Natural killer cell treated with Interleukin-12 subunit alpha and Interleukin-12 subunit beta and Interleukin-15 and Interleukin-18, amount 100 ng/mL, for 72 hours (primary cell): ENCODE measurements around the gene LRRTM4. TPM values are rescaled to one million over a fixed set of nuclear protein-coding genes. Genes with fewer than 3 reads are reported as not detected.

Experiments
- ATAC-seq, 2 donors: fragments of 150-1000 bp; cut with Tn5 transposase in 1 of 2; sonication (Bioruptor Pico), chemical (Tn5 transposase) in 1 of 2; 2 replicates each; pipeline ENCODE4 v1.10.0; 2021
- DNase-seq: peaks from one replicate; pipeline ENCODE4 v3.0.0; 2022; ENCODE audit warnings: low spot score
- H3K27ac Mint-ChIP-seq, 2 donors: 1 replicate in 1 of 2; 2 replicates in 1 of 2; pipeline ENCODE4 v1.8.0; 2022; ENCODE audit warnings: mixed read lengths in 2 of 2, mild to moderate bottlenecking in 1 of 2, moderate library complexity in 1 of 2
- H3K27me3 Mint-ChIP-seq, 2 donors: 1 replicate in 1 of 2; 2 replicates in 1 of 2; pipeline ENCODE4 v1.8.0; 2022; ENCODE audit warnings: mixed read lengths in 2 of 2
- H3K36me3 Mint-ChIP-seq: one replicate; pipeline ENCODE4 v1.8.0; 2022; ENCODE audit warnings: mixed read lengths
- H3K4me1 Mint-ChIP-seq, 2 donors: 1 replicate in 1 of 2; 2 replicates in 1 of 2; pipeline ENCODE4 v1.8.0; 2022; ENCODE audit warnings: low read depth in 2 of 2, mixed read lengths in 2 of 2, mild to moderate bottlenecking in 1 of 2
- H3K4me3 Mint-ChIP-seq: one replicate; pipeline ENCODE4 v1.8.0; 2022; ENCODE audit warnings: mixed read lengths
- H3K9me3 Mint-ChIP-seq: 2 replicates; pipeline ENCODE4 v1.8.0; 2022; ENCODE audit warnings: mixed read lengths
- total RNA-seq, 2 donors: library from RNA; stranded (reverse); gene quantifications; one replicate each; pipeline ENCODE4 v1.2.3, GENCODE V29; 2022

The LRRTM4 gene
- total RNA-seq, 2 donors from 2014 or later = not detected

DNA sequence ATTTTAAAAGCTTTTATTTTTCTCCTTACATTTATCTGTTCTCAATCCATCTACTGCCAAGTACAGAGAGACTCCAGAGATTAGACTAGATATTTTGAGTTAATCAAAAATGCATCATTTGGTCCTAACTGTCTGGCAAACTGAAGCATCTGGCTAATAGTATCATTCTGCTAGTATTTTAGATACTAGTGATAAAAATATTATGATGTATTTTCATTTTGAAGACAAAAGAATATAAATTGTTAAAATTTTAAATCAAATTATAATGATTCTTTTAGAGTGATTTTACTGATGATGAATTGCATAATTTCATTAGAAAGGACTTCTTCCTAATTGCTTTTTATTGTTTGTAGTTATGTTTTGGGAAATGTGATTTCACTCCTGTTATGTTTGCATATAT lies 584.0 kb downstream of the LRRTM4 start:
- Mint-ChIP-seq H3K36me3 (no peaks in the 10 kb centered on the region), H3K4me1 (no peaks in the 10 kb centered on the region), H3K4me3 (no peak overlapping the region), H3K9me3 (peaks cover 4% of the 10 kb centered on the region), H3K27ac (no peak overlapping the region), H3K27me3 (no peaks in the 10 kb centered on the region)
- no peak for DNase-seq
- ATAC-seq = no peak

DNA sequence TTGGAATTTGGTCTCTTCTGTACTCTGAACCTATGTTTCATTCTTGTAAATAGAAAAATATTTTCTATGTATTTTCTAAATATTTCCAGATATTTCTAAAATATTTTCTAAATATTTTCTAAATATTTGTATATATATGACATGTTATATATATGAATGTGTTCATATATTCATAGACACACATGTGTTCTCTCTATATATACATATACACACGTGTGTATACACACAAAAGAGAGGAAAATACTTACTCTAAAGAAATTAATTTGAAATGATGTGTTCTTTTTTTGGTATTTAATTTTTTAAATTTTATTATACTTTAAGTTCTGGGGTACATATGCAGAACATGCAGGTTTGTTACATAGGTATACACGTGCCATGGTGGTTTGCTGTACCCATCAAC lies 589.6 kb downstream of the LRRTM4 start:
- H3K4me1 Mint-ChIP-seq = no peaks in the 10 kb centered on the region
- H3K27me3 Mint-ChIP-seq = no peaks in the 10 kb centered on the region
- no peaks in the 10 kb centered on the region for H3K36me3 Mint-ChIP-seq
- no peak overlapping the region for H3K4me3 Mint-ChIP-seq
- no peaks in the 10 kb centered on the region for H3K9me3 Mint-ChIP-seq
- ATAC-seq (no peak), DNase-seq (no peak)
- no peak overlapping the region for H3K27ac Mint-ChIP-seq

DNA sequence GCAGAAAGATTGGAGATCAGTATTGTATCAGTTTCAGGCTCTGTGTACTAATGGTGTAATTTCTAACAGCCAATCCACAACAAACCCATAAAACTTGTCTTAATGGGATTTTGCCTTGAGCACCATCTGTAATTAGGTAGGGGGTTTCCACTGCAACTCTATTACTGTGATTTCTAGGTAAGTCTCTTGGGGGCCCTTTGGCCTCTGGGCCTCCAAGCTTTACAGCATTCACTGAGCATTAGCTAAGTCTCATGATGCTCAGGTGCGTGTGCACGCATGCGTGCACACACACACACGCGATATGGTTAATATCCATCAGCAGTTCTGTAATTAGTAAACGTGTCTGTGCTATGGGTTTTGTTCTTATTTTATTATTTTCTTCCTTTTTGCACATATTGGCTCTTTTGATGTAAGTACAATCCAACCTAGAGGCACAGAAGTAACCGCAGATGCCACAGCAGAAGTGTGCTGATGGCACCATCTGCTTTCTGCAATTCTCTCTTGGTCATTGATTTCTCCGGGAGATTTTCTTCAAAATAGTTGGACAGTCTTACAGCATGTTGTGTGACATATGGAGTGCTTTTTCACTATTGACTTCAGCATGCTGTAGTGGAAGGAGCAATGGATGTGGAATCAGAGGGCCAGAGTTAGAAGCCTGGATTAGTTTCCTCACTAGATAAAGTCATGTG lies 592.0 kb downstream of the LRRTM4 start:
- ATAC-seq (no peak), DNase-seq (no peak)
- Mint-ChIP-seq H3K4me3 (no peak overlapping the region), H3K4me1 (no peaks in the 10 kb centered on the region), H3K9me3 (peaks cover 5% of the 10 kb centered on the region), H3K36me3 (no peaks in the 10 kb centered on the region), H3K27me3 (no peaks in the 10 kb centered on the region), H3K27ac (no peak overlapping the region)

DNA sequence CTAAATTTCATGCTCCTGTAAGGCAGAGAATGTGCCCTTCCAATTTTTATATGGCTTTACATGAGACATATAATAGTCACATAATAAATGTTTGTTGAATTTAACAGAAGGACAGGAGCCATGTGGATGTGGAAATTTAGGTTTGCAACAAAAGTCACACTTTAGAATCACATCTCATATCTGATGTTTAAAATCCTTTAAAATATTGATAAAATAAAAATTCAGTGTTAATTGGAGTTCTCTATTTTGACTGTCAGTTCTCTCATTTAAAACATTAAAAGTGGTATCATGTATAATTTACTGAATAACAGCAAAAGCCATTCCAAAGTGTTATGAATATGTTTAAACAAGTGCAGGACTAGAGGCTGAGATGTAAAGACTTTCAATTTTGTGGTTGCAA lies 594.1 kb downstream of the LRRTM4 start:
- no peak overlapping the region for H3K4me3 Mint-ChIP-seq
- no peaks in the 10 kb centered on the region for H3K36me3 Mint-ChIP-seq
- H3K27me3 Mint-ChIP-seq = no peaks in the 10 kb centered on the region
- H3K27ac Mint-ChIP-seq = no peak overlapping the region
- no peaks in the 10 kb centered on the region for H3K4me1 Mint-ChIP-seq
- ATAC-seq (no peak), DNase-seq (no peak)
- peaks cover 9% of the 10 kb centered on the region for H3K9me3 Mint-ChIP-seq

DNA sequence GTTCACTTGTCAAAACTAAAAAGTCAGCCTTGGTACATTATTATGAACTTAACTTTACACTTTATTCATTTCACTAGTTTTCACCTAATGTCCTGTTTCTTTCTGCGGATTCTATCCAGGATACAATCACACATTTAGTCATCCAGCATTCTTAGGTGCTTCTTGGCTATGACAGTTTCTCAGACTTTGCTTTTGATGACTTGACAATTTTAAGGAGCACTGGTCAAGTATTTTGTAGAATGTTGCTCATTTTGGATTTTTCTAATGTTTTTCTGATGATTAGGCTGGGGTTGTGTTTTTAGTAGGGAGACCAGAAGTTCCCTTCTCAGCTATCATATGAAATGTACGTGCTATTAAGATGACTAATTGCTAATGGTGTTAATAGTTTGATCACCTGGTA lies 601.2 kb downstream of the LRRTM4 start:
- Mint-ChIP-seq H3K4me3 (no peak overlapping the region), H3K9me3 (peaks cover 9% of the 10 kb centered on the region), H3K27me3 (no peaks in the 10 kb centered on the region), H3K4me1 (no peaks in the 10 kb centered on the region), H3K36me3 (peaks cover 6% of the 10 kb centered on the region), H3K27ac (no peak overlapping the region)
- no peak for DNase-seq
- ATAC-seq = no peak

DNA sequence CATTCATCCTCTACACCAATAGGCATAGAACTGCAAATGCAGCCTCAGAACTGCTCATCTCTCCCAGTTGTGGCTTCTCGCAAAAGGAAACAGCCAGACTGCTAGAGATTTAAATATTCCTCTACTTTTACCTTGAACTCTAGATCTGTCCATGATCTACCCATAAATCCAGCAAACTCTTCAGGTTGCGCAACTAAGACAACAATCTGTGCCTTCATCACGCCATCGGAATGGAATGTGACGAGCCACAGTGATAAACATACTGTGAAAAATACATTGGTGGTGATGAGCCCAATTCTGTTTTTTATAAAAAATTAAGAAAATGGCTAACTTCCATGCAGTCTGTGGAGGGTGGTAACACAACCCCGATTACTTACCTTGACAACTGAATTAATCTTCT lies 626.7 kb downstream of the LRRTM4 start:
- Mint-ChIP-seq H3K4me1 (no peaks in the 10 kb centered on the region), H3K4me3 (no peak overlapping the region), H3K9me3 (peaks cover 7% of the 10 kb centered on the region), H3K27ac (no peak overlapping the region), H3K27me3 (no peaks in the 10 kb centered on the region), H3K36me3 (peaks cover 5% of the 10 kb centered on the region)
- DNase-seq (no peak), ATAC-seq (no peak)

DNA sequence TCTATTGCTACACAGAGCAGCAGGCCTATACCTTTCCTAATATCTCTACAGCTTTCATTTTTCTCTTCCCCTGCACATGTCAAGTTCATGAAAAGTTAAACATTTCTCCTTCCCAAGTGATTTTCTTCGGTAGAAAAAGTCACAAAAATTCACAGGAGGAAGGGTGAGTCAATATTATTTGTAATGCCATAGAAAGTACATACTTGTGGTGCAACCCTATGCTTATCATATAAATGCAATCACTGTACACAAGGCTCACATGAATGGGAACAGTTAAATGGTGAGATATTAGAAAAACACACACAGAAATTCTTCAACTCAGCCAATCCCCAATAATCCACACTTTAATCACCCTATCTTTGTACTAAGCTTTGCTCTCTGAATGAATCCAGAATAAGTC lies 651.6 kb downstream of the LRRTM4 start:
- Mint-ChIP-seq H3K9me3 (peaks cover 9% of the 10 kb centered on the region), H3K36me3 (no peaks in the 10 kb centered on the region), H3K27ac (no peak overlapping the region), H3K27me3 (no peaks in the 10 kb centered on the region), H3K4me3 (no peak overlapping the region), H3K4me1 (no peaks in the 10 kb centered on the region)
- ATAC-seq (no peak), DNase-seq (no peak)

DNA sequence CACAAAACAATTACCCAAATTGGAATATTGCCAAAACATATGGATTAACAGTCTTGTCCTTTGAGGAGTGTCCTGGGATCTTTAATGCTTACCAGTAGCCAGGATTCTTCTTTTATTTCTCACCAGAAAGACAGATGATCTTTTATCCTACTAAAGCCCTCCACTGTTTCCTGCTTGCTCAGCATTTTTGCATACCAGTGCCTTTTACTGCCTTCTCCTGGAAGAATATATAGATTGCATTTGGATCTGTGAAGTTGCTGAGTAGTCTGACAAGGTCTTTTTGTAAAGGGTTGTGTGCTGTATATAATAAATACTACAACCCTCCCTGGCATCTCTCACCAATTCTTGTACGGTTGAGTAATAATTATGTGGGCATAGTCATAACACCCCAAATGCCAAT lies 652.2 kb downstream of the LRRTM4 start:
- H3K27ac Mint-ChIP-seq = no peak overlapping the region

DNA sequence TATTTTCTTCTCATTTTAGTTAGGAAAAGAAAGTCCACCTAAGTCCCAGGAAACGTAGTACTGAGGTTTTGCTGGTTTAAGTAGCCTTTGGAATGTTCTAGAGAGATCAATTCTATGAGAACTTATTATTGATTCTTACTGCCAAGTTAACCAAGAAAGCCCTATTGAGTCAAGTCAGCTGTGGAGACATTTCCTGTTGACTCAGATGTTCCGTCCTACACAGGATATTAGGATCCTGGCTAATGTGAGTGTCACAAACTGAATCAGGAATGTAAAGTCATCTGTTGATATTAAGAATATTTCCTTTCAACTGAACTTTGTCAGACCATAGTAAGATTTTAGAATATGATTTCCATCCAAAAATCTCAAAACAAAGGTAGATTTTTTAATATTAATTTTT lies 654.3 kb downstream of the LRRTM4 start:
- Mint-ChIP-seq H3K9me3 (peaks cover 7% of the 10 kb centered on the region), H3K36me3 (no peaks in the 10 kb centered on the region), H3K27me3 (no peaks in the 10 kb centered on the region), H3K4me1 (no peaks in the 10 kb centered on the region), H3K4me3 (no peak overlapping the region), H3K27ac (no peak overlapping the region)
- ATAC-seq (no peak), DNase-seq (no peak)

More for the DNA sequence above, 652.2 kb downstream of the LRRTM4 start:
- peaks cover 9% of the 10 kb centered on the region for H3K9me3 Mint-ChIP-seq
- H3K4me1 Mint-ChIP-seq = no peaks in the 10 kb centered on the region
- no peaks in the 10 kb centered on the region for H3K27me3 Mint-ChIP-seq
- no peak overlapping the region for H3K4me3 Mint-ChIP-seq
- ATAC-seq (no peak), DNase-seq (no peak)
- no peaks in the 10 kb centered on the region for H3K36me3 Mint-ChIP-seq

DNA sequence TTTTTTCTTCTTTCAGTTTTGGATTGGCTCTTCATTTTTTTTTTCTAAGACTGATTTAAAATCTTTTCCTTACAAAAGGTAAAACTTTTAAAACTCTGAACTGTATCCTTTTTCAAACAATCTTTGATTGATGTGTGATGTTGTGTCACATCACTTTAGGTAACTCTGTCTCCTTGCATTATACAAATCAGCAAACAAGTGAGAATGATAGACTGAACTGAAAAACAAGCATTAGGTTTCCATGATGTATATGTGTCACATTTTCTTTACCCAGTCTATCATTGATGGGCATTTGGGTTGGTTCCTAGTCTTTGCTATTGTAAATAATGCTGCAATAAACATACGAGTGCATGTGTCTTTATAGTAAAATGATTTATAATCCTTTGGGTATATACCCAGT lies 655.7 kb downstream of the LRRTM4 start:
- Mint-ChIP-seq H3K27me3 (no peaks in the 10 kb centered on the region), H3K27ac (no peak overlapping the region), H3K4me3 (no peak overlapping the region), H3K36me3 (no peaks in the 10 kb centered on the region), H3K4me1 (no peaks in the 10 kb centered on the region), H3K9me3 (peaks cover 5% of the 10 kb centered on the region)
- ATAC-seq (no peak), DNase-seq (no peak)

DNA sequence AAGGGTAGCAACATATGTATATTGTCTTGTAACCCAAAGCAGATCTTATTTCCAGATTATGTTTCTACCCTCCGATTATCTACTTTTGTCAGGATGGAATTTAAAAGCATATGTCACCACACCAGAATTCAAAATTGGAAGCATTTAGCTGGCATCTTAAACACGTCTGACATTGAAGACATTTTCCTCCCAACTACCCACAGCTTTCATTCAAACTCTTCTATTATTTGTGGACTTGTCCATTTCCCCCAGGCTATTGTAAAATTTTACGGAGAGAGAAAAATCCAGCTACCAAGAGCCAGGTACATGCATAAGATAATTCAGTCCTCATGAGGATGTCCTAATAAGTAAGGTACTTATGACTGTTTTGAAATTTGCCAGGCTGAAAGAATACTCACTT lies 659.3 kb downstream of the LRRTM4 start:
- H3K9me3 Mint-ChIP-seq = peaks cover 10% of the 10 kb centered on the region
- no peaks in the 10 kb centered on the region for H3K4me1 Mint-ChIP-seq
- no peak overlapping the region for H3K4me3 Mint-ChIP-seq
- ATAC-seq = no peak
- H3K27ac Mint-ChIP-seq = no peak overlapping the region
- H3K27me3 Mint-ChIP-seq = no peaks in the 10 kb centered on the region
- DNase-seq = no peak
- no peaks in the 10 kb centered on the region for H3K36me3 Mint-ChIP-seq

DNA sequence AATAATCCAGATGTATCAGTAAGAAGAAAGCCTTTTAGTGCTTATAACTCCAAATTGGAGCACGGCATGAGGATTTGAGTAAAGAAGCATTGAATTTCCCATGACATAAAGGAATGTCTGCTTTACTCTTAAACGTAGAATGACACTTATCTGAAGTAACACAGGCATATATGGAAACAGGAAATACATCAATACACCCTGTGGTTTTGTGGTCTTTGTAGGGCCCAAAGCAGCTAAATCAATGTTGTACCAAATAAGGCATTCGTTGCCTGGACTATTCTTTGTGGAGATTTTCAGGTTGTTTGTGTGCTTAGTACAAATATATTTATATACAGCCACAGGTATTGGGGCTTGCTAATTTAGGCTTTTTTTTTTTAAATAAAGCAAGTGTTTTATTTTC lies 660.5 kb downstream of the LRRTM4 start:
- DNase-seq = no peak
- no peak overlapping the region for H3K27ac Mint-ChIP-seq
- H3K9me3 Mint-ChIP-seq = peaks cover 13% of the 10 kb centered on the region
- ATAC-seq = no peak
- no peaks in the 10 kb centered on the region for H3K4me1 Mint-ChIP-seq
- no peaks in the 10 kb centered on the region for H3K36me3 Mint-ChIP-seq
- no peak overlapping the region for H3K4me3 Mint-ChIP-seq
- no peaks in the 10 kb centered on the region for H3K27me3 Mint-ChIP-seq

DNA sequence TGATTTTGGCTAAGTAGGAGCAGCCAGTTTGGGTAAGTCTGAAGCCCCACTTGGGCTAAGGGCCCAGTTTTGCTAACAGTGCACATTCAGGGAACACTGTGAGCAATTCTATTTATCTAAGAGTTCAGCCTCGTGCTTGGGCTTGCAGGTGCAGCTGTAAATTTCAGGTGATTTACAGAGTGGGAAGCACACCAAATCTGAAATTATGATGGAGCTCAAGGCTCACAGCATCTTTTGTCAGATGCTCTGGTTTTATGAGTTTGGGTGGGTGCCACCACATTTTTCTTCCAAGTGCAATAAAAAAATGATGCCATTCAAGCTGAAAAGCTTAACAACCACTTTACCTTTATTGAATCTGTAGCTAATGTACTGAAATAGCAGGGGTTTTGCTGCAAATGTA lies 671.2 kb downstream of the LRRTM4 start:
- Mint-ChIP-seq H3K4me3 (no peak overlapping the region), H3K36me3 (peaks cover 6% of the 10 kb centered on the region), H3K27me3 (no peaks in the 10 kb centered on the region), H3K9me3 (peaks cover 8% of the 10 kb centered on the region), H3K4me1 (no peaks in the 10 kb centered on the region), H3K27ac (no peak overlapping the region)
- no peak for DNase-seq
- no peak for ATAC-seq

DNA sequence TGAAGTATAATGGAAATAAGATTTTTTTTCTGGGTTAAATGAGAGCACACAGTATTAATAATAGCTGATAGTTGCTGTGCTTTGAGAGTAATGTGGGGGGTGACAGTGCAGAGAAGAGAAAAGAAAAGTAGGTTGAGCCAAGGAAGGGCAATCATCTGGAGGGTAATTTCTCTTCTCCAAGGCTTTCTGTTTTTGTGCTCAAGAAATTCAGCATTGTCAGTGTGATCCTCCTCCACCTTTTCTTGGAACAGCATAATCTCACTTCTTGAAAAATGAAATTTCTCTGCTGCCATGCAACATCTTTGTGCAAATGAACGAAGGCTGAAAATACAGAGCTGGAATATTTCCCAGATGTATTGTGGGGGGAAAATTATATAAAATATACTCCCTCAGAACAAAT lies 673.1 kb downstream of the LRRTM4 start:
- no peak for ATAC-seq
- Mint-ChIP-seq H3K4me1 (no peaks in the 10 kb centered on the region), H3K27ac (no peak overlapping the region), H3K9me3 (peaks cover 9% of the 10 kb centered on the region), H3K4me3 (no peak overlapping the region), H3K36me3 (peaks cover 6% of the 10 kb centered on the region), H3K27me3 (no peaks in the 10 kb centered on the region)
- no peak for DNase-seq

DNA sequence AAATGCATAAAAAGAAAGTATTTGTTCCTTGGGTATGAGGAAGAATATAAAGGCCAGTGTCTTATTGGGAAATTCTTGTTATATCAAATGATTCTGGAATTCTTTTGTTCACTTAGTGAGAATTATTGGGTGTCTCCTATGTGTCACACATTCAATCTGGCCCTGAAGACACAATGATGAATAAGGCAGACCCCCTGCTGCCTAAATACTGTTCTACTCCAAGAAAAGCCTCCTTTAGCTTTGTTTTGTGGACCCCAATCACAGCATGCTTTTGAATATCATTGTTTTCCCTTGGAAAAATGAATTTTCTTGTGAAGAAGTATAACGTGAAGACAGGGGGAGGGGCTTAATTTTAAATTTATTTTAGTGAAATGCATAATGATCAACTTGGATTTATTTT lies 682.4 kb downstream of the LRRTM4 start:
- Mint-ChIP-seq H3K36me3 (peaks cover 9% of the 10 kb centered on the region), H3K9me3 (peaks cover 12% of the 10 kb centered on the region), H3K27ac (no peak overlapping the region), H3K4me3 (no peak overlapping the region), H3K27me3 (no peaks in the 10 kb centered on the region), H3K4me1 (no peaks in the 10 kb centered on the region)
- no peak for ATAC-seq
- DNase-seq = no peak
